Activated T-helper 17 cell treated with anti-CD3 and anti-CD28 coated beads, Interleukin-2, amount 50 U/mL, for 72 hours (primary cell): ENCODE results near the gene LCK. TPM values are rescaled to one million over a fixed set of nuclear protein-coding genes. Genes with fewer than 3 reads are reported as not detected.
A peak's percentile ranks its signal among the peaks of the same experiment; 100 is the strongest.
"Not testable (repeated sequence)": the region's sequence is repeated elsewhere in the genome, so short reads cannot be mapped to it uniquely, and the experiment has no call there.

ENCODE experiments used
- ATAC-seq: fragments of 150-1000 bp; cut with Tn5 transposase; replicated peaks from 2 replicates; pipeline ENCODE4 v1.10.0; 2021; ENCODE audit warnings: mild to moderate bottlenecking, moderate library complexity
- H3K27ac Mint-ChIP-seq: one replicate; pipeline ENCODE4 v1.8.0; 2022; ENCODE audit warnings: mixed read lengths
- H3K27me3 Mint-ChIP-seq: one replicate; pipeline ENCODE4 v1.8.0; 2022; ENCODE audit warnings: mixed read lengths
- H3K36me3 Mint-ChIP-seq: one replicate; pipeline ENCODE4 v1.8.0; 2022; ENCODE audit warnings: low read depth, mild to moderate bottlenecking, mixed read lengths
- H3K4me1 Mint-ChIP-seq: one replicate; pipeline ENCODE4 v1.8.0; 2022; ENCODE audit warnings: mixed read lengths
- H3K4me3 Mint-ChIP-seq: one replicate; pipeline ENCODE4 v1.8.0; 2022; ENCODE audit warnings: mild to moderate bottlenecking, mixed read lengths
- H3K9me3 Mint-ChIP-seq: one replicate; pipeline ENCODE4 v1.8.0; 2022; ENCODE audit warnings: mixed read lengths
- total RNA-seq, 2 donors: library from RNA; stranded (reverse); gene quantifications; one replicate each; pipeline ENCODE4 v1.2.3, GENCODE V29; 2022

The LCK gene
- total RNA-seq, 2 donors from 2014 or later = 228 to 323 TPM

GRCh38 chr1:32275424-32275823 is 24.4 kb downstream of the LCK start:
- Mint-ChIP-seq H3K36me3 (peaks cover 96% of the 10 kb centered on the region), H3K4me3 (no peak overlapping the region), H3K4me1 (peaks cover 31% of the 10 kb centered on the region), H3K27ac (no peak overlapping the region), H3K9me3 (no peaks in the 10 kb centered on the region), H3K27me3 (no peaks in the 10 kb centered on the region)
- no peak for ATAC-seq

GRCh38 chr1:32276032-32276782 is 25.1 kb downstream of the LCK start:
- H3K9me3 Mint-ChIP-seq = no peaks in the 10 kb centered on the region
- peaks cover 30% of the 10 kb centered on the region for H3K4me1 Mint-ChIP-seq
- H3K4me3 Mint-ChIP-seq = no peak overlapping the region
- peak overlapping the region; percentile 30 for H3K27ac Mint-ChIP-seq
- H3K36me3 Mint-ChIP-seq = peaks cover 99% of the 10 kb centered on the region
- H3K27me3 Mint-ChIP-seq = no peaks in the 10 kb centered on the region
- no peak for ATAC-seq

- H3K9me3 Mint-ChIP-seq, H3K4me3 Mint-ChIP-seq, H3K27me3 Mint-ChIP-seq, H3K27ac Mint-ChIP-seq, H3K4me1 Mint-ChIP-seq, ATAC-seq: not testable (repeated sequence)
- H3K36me3 Mint-ChIP-seq = peaks cover 77% of the 10 kb centered on the region
These were observed 33.7 kb downstream of the LCK start for GRCh38 chr1:32284777-32285176.

GRCh38 chr1:32285658-32286057 is 34.6 kb downstream of the LCK start:
- Mint-ChIP-seq H3K4me3 (no peak overlapping the region), H3K36me3 (peaks cover 68% of the 10 kb centered on the region), H3K4me1 (no peaks in the 10 kb centered on the region), H3K9me3 (no peaks in the 10 kb centered on the region), H3K27me3 (no peaks in the 10 kb centered on the region), H3K27ac (no peak overlapping the region)
- no peak for ATAC-seq

- H3K9me3 Mint-ChIP-seq = no peaks in the 10 kb centered on the region
- no peak overlapping the region for H3K27ac Mint-ChIP-seq
- peaks cover 59% of the 10 kb centered on the region for H3K36me3 Mint-ChIP-seq
- no peaks in the 10 kb centered on the region for H3K27me3 Mint-ChIP-seq
- no peak for ATAC-seq
- peaks cover 3% of the 10 kb centered on the region for H3K4me1 Mint-ChIP-seq
- H3K4me3 Mint-ChIP-seq = no peak overlapping the region
These were observed 35.7 kb downstream of the LCK start for GRCh38 chr1:32286763-32287162.

GRCh38 chr1:32289256-32289655 is 38.2 kb downstream of the LCK start:
- Mint-ChIP-seq H3K4me1 (peaks cover 8% of the 10 kb centered on the region), H3K27me3 (no peaks in the 10 kb centered on the region), H3K9me3 (no peaks in the 10 kb centered on the region), H3K36me3 (peaks cover 58% of the 10 kb centered on the region), H3K4me3 (no peak overlapping the region), H3K27ac (no peak overlapping the region)
- ATAC-seq = no peak

GRCh38 chr1:32291145-32291707 is 40.2 kb downstream of the LCK start:
- Mint-ChIP-seq H3K36me3 (peaks cover 58% of the 10 kb centered on the region), H3K27me3 (no peaks in the 10 kb centered on the region)

GRCh38 chr1:32291708-32292538 is 40.9 kb downstream of the LCK start, which contains the start of gene HDAC1:
Gene HDAC1, plus strand, starts transcription at chr1:32292083. Its CDS starts 87 bp downstream, at chr1:32292170.
- Mint-ChIP-seq H3K4me1 (peaks cover 24% of the 10 kb centered on the region), H3K36me3 (peaks cover 58% of the 10 kb centered on the region), H3K9me3 (no peaks in the 10 kb centered on the region), H3K27ac (peak within 1 kb of the TSS; percentile 98), H3K4me3 (peak within 1 kb of the TSS; percentile 92), H3K27me3 (no peaks in the 10 kb centered on the region)
- ATAC-seq = peak; percentile 99

More at GRCh38 chr1:32291145-32291707, 40.2 kb downstream of the LCK start:
- Mint-ChIP-seq H3K4me1 (peaks cover 19% of the 10 kb centered on the region), H3K4me3 (peak overlapping the region; percentile 92), H3K9me3 (no peaks in the 10 kb centered on the region), H3K27ac (peak overlapping the region; percentile 98)
- ATAC-seq = no peak

- ATAC-seq, H3K27ac Mint-ChIP-seq, H3K27me3 Mint-ChIP-seq, H3K4me3 Mint-ChIP-seq, H3K9me3 Mint-ChIP-seq: not testable (repeated sequence)
- peaks cover 28% of the 10 kb centered on the region for H3K4me1 Mint-ChIP-seq
- peaks cover 76% of the 10 kb centered on the region for H3K36me3 Mint-ChIP-seq
These were observed 47.1 kb downstream of the LCK start for GRCh38 chr1:32298211-32298610.

- Mint-ChIP-seq H3K4me1 (peaks cover 28% of the 10 kb centered on the region), H3K27ac (no peak overlapping the region)
These were observed 48.3 kb downstream of the LCK start for GRCh38 chr1:32299327-32299726.

GRCh38 chr1:32303358-32303757 is 52.3 kb downstream of the LCK start:
- no peak for ATAC-seq
- Mint-ChIP-seq H3K27ac (no peak overlapping the region), H3K36me3 (peaks cover 84% of the 10 kb centered on the region), H3K4me1 (peaks cover 20% of the 10 kb centered on the region), H3K9me3 (no peaks in the 10 kb centered on the region), H3K4me3 (no peak overlapping the region), H3K27me3 (no peaks in the 10 kb centered on the region)

More at GRCh38 chr1:32299327-32299726, 48.3 kb downstream of the LCK start:
- H3K4me3 Mint-ChIP-seq = no peak overlapping the region
- no peak for ATAC-seq
- no peaks in the 10 kb centered on the region for H3K27me3 Mint-ChIP-seq
- no peaks in the 10 kb centered on the region for H3K9me3 Mint-ChIP-seq
- H3K36me3 Mint-ChIP-seq = peaks cover 78% of the 10 kb centered on the region

- H3K27me3 Mint-ChIP-seq = no peaks in the 10 kb centered on the region
- no peak overlapping the region for H3K27ac Mint-ChIP-seq
- peaks cover 20% of the 10 kb centered on the region for H3K4me1 Mint-ChIP-seq
- peaks cover 89% of the 10 kb centered on the region for H3K36me3 Mint-ChIP-seq
- no peak overlapping the region for H3K4me3 Mint-ChIP-seq
- ATAC-seq = no peak
- H3K9me3 Mint-ChIP-seq = no peaks in the 10 kb centered on the region
These were observed 53.0 kb downstream of the LCK start for GRCh38 chr1:32303997-32304622.

- Mint-ChIP-seq H3K4me1 (peaks cover 28% of the 10 kb centered on the region), H3K36me3 (peaks cover 91% of the 10 kb centered on the region), H3K27ac (no peak overlapping the region), H3K4me3 (no peak overlapping the region), H3K9me3 (no peaks in the 10 kb centered on the region), H3K27me3 (no peaks in the 10 kb centered on the region)
- no peak for ATAC-seq
These were observed 54.2 kb downstream of the LCK start for GRCh38 chr1:32305310-32305709.

GRCh38 chr1:32307324-32307723 is 56.3 kb downstream of the LCK start:
- H3K27ac Mint-ChIP-seq = peak overlapping the region; percentile 26
- peak overlapping the region; percentile 44 for H3K4me3 Mint-ChIP-seq
- peaks cover 79% of the 10 kb centered on the region for H3K36me3 Mint-ChIP-seq
- no peaks in the 10 kb centered on the region for H3K27me3 Mint-ChIP-seq
- H3K4me1 Mint-ChIP-seq = peaks cover 35% of the 10 kb centered on the region
- H3K9me3 Mint-ChIP-seq = no peaks in the 10 kb centered on the region
- peak; percentile 84 for ATAC-seq
